ENCODE results near the gene DENND2D. TPM values are rescaled to one million over a fixed set of nuclear protein-coding genes. Genes with fewer than 3 reads are reported as not detected.
"Not testable (repeated sequence)": the region's sequence is repeated elsewhere in the genome, so short reads cannot be mapped to it uniquely, and the experiment has no call there.

DENND2D gene
- total and polyA plus RNA-seq, 12 donors, result 37.0 to 62.9 (median 42.7) TPM

- TF ChIP-seq POLR2A (IDR thresholded peaks at IDR 0.05) (no peak), CTCF (IDR thresholded peaks at IDR 0.05) (no peak)
Measured at GRCh38 chr1:111217183-111217910, 16.9 kb upstream of the DENND2D start.

GRCh38 chr1:111216751-111217150 lies 16.3 kb upstream of the DENND2D start:
- no peak overlapping the region for H3K4me3 ChIP-seq
- TF ChIP-seq CTCF (IDR thresholded peaks at IDR 0.05) (no peak), POLR2A (IDR thresholded peaks at IDR 0.05) (no peak)
- intact Hi-C loops (cut with DNase I), result no loop called here
- no peaks in the 10 kb centered on the region for H3K27me3 ChIP-seq
- no peaks in the 10 kb centered on the region for H3K9me3 ChIP-seq (replicated peaks in 1 of 3)
- WGBS, 4 donors, result 74 to 87% (median 81%) methylated on average over 5 of the region's 5 CpGs
- DNase-seq, result no peak
- no peak overlapping the region for H3K27ac ChIP-seq
- peaks cover 13 to 16% of the 10 kb centered on the region in 2 donors for H3K4me1 ChIP-seq (replicated peaks in 1 of 2)
- no peaks in the 10 kb centered on the region for H3K36me3 ChIP-seq (replicated peaks in 1 of 2)

More at GRCh38 chr1:111217183-111217910, 16.9 kb upstream of the DENND2D start:
- no peaks in the 10 kb centered on the region for H3K9me3 ChIP-seq (replicated peaks in 1 of 3)
- H3K27me3 ChIP-seq, result no peaks in the 10 kb centered on the region
- WGBS, 4 donors, result 69 to 76% (median 74%) methylated on average over 5 of the region's 5 CpGs
- no peak for DNase-seq
- H3K36me3 ChIP-seq (replicated peaks in 1 of 2), result no peaks in the 10 kb centered on the region
- intact Hi-C loops (cut with DNase I), result no loop called here
- H3K27ac ChIP-seq, result no peak overlapping the region
- no peak overlapping the region for H3K4me3 ChIP-seq
- H3K4me1 ChIP-seq (replicated peaks in 1 of 2), result peaks cover 11 to 16% of the 10 kb centered on the region in 2 donors

GRCh38 chr1:111215285-111215684 lies 14.8 kb upstream of the DENND2D start:
- H3K36me3 ChIP-seq (replicated peaks in 1 of 2); H3K4me3 ChIP-seq; DNase-seq; intact Hi-C loops (cut with DNase I); H3K27me3 ChIP-seq; H3K27ac ChIP-seq; H3K9me3 ChIP-seq (replicated peaks in 1 of 3): not testable (repeated sequence)
- peaks cover 14 to 19% of the 10 kb centered on the region in 2 donors for H3K4me1 ChIP-seq (replicated peaks in 1 of 2)
- WGBS, 4 donors, result 88 to 95% (median 93%) methylated on average over 2 of the region's 2 CpGs

- H3K9me3 ChIP-seq (replicated peaks in 1 of 3), result no peaks in the 10 kb centered on the region
- H3K4me1 ChIP-seq (replicated peaks in 1 of 2), result peaks cover 14 to 19% of the 10 kb centered on the region in 2 donors
- H3K27me3 ChIP-seq, result no peaks in the 10 kb centered on the region
- DNase-seq, result no peak
- intact Hi-C loops (cut with DNase I), result no loop called here
- H3K4me3 ChIP-seq, result no peak overlapping the region
- no peak overlapping the region for H3K27ac ChIP-seq
- 92 to 96% (median 93%) methylated on average over 7 of the region's 7 CpGs for WGBS, 4 donors
- H3K36me3 ChIP-seq (replicated peaks in 1 of 2), result no peaks in the 10 kb centered on the region
- no peak for TF ChIP-seq POLR2A (IDR thresholded peaks at IDR 0.05)
Measured at GRCh38 chr1:111214884-111215283, 14.4 kb upstream of the DENND2D start.

GRCh38 chr1:111214074-111214801 lies 13.8 kb upstream of the DENND2D start:
- peaks cover 14 to 19% of the 10 kb centered on the region in 2 donors for H3K4me1 ChIP-seq (replicated peaks in 1 of 2)
- WGBS, 4 donors, result 81 to 88% (median 85%) methylated on average over 6 of the region's 6 CpGs
- no peak overlapping the region for H3K4me3 ChIP-seq
- H3K36me3 ChIP-seq (replicated peaks in 1 of 2), result no peaks in the 10 kb centered on the region
- DNase-seq, result no peak
- intact Hi-C loops (cut with DNase I), result no loop called here
- TF ChIP-seq CTCF (IDR thresholded peaks at IDR 0.05) (no peak), POLR2A (IDR thresholded peaks at IDR 0.05) (no peak)
- no peaks in the 10 kb centered on the region for H3K27me3 ChIP-seq
- no peaks in the 10 kb centered on the region for H3K9me3 ChIP-seq (replicated peaks in 1 of 3)
- no peak overlapping the region for H3K27ac ChIP-seq
